G401 (cell line): ENCODE measurements around the gene PIGL. TPM values are rescaled to one million over a fixed set of nuclear protein-coding genes. Genes with fewer than 3 reads are reported as not detected.
"Not testable (repeated sequence)": the region's sequence is repeated elsewhere in the genome, so short reads cannot be mapped to it uniquely, and the experiment has no call there.

Source experiments
- DNase-seq: peaks from one replicate; pipeline ENCODE4 v3.0.0-alpha.2; 2015; ENCODE audit warnings: low spot score
- in situ Hi-C: cut with HindIII; loops from 2 replicates; pipeline ENCODE4 v1.10.0; 2016; ENCODE audit warnings: low sequenced_read_pairs, mixed read lengths
- total RNA-seq: library from RNA; depleted of rRNA; stranded (reverse); fragments of >200 nt; shearing (Covaris generic); gene quantifications from 2 replicates; pipeline ENCODE4 v1.2.3, GENCODE V29; 2014; rRNA removed

The PIGL gene
- 11.0 and 29.6 TPM in 2 replicates for total RNA-seq

GRCh38 chr17:16217002-16217635 lies at the start of gene PIGL:
Gene PIGL (plus strand): TSS chr17:16217210. CDS start chr17:16217227, 17 bp downstream.
- peak; percentile 94 for DNase-seq
- in situ Hi-C loops: no loop called here

DNA sequence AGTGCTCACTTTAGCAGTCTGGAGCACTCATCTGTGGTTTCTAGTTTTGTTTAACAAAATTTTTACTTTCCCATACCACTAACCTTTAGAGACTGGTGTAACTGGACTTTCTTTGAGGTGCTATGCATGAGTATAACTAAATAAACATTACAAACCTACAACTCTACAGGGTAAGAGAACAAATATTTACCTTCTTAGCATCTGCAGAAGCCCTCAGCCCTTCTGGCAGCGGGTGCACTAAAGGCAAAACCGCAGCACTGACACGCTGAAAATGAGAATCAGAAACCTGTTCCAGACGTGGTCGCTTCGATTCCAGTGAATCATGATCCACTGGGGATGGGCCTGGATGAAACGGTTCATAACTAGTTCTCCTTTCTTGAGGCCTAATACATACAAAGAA lies 45.4 kb upstream of the PIGL start:
- in situ Hi-C loops: no loop called here

DNA sequence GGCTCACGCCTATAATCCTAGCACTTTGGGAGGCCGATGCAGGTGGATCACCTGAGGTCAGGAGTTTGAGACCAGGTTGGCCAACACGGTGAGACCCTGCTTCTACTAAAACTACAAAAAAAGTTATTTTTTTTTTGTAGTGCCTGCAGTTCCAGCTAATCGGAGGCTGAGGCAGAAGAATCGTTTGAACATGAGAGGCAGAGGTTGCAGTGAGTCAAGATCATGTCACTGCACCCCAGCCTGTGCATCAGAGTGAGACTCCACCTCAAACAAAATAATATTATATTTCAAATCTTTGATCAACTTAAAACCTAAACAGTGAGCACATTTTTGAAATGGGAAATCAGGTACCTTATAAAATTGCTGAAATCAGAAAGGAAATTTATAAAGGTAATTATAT lies 38.2 kb upstream of the PIGL start:
- no peak for DNase-seq

More for the DNA sequence above, 45.4 kb upstream of the PIGL start:
- no peak for DNase-seq

GRCh38 chr17:16181581-16181980 lies 35.4 kb upstream of the PIGL start:
- no peak for DNase-seq
- in situ Hi-C loops: no loop called here

More for the DNA sequence above, 38.2 kb upstream of the PIGL start:
- in situ Hi-C loops: no loop called here

- in situ Hi-C loops: no loop called here
- no peak for DNase-seq
These were observed 29.4 kb upstream of the PIGL start for GRCh38 chr17:16187642-16188041.

- in situ Hi-C loops: no loop called here
- no peak for DNase-seq
These were observed 27.1 kb upstream of the PIGL start for GRCh38 chr17:16189791-16190348.

DNA sequence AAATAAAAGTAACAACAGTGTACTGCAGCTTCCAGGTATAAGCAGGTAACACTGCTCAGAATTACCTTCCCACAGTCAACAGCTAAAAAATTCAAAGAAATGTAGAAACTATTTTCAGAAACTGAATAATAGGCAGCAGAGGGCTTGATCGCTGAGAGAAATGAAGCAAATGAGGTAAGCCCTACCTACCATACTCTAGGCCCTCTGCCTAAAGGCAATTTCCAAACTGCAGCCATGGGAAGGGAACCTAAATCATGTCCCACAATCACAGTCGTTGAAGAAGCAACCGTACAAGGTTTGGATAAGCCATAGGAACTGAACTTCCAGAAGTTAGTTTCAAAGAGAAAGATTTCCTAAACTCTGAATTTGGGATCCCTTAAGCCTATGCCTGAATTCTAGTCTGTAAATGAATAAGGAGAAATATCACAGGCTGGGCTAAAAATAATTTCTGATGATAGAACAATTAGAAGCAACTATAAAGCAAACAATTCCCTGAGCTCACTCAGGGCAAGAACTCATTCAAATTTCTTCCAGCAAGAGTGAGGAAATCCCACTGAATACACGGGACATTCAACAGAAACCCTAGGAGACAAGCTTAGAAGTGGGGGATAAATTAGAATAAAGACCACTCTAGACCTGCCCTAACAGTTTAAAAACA lies 26.2 kb upstream of the PIGL start:
- in situ Hi-C loops: no loop called here
- no peak for DNase-seq

DNA sequence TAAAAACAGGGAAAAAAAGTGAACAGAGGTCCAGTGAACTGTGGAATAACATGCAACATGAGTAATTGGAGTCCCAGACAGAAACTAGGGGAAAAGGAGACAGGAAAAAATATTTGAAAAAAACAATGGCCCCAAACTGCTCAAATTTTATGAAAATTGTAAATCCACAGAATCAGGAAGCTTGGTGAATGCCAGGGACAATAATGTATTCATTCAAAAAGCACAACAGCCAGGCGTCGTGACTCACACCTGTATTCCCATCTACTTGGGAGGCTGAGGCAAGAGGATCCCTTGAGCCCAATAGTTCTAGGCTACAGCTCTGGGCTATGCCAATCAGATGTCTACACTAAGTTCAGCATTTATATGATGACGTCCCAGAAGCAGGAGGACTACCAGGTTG lies 25.4 kb upstream of the PIGL start:
- in situ Hi-C loops: no loop called here
- no peak for DNase-seq

- DNase-seq, in situ Hi-C loops: not testable (repeated sequence)
These were observed 22.6 kb upstream of the PIGL start for GRCh38 chr17:16194307-16194835.

- no peak for DNase-seq
- in situ Hi-C loops: no loop called here
These were observed 19.7 kb upstream of the PIGL start for GRCh38 chr17:16197276-16197675.

DNA sequence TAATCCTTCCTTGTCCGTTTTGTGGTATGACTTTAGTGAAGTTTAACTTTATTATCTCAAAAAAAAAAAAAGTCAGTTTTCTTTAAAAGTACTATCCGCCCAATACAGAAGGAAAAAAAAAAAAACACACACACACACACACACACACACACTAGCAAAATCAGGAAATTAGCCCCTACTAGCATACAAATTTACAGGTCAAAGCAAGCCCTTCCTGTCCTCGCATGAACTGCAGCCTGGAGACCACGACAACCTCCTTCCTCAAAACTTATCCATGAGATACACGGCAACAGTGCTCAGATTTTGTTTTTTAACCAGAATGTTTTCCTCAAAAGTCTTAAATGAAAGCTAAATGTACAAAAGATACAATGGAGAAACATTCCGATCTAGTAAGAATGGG lies 17.9 kb upstream of the PIGL start:
- DNase-seq: peak; percentile 34

GRCh38 chr17:16201693-16202131 lies 15.3 kb upstream of the PIGL start:
- in situ Hi-C loops, DNase-seq: not testable (repeated sequence)

More for the DNA sequence above, 17.9 kb upstream of the PIGL start:
- in situ Hi-C loops: no loop called here

DNA sequence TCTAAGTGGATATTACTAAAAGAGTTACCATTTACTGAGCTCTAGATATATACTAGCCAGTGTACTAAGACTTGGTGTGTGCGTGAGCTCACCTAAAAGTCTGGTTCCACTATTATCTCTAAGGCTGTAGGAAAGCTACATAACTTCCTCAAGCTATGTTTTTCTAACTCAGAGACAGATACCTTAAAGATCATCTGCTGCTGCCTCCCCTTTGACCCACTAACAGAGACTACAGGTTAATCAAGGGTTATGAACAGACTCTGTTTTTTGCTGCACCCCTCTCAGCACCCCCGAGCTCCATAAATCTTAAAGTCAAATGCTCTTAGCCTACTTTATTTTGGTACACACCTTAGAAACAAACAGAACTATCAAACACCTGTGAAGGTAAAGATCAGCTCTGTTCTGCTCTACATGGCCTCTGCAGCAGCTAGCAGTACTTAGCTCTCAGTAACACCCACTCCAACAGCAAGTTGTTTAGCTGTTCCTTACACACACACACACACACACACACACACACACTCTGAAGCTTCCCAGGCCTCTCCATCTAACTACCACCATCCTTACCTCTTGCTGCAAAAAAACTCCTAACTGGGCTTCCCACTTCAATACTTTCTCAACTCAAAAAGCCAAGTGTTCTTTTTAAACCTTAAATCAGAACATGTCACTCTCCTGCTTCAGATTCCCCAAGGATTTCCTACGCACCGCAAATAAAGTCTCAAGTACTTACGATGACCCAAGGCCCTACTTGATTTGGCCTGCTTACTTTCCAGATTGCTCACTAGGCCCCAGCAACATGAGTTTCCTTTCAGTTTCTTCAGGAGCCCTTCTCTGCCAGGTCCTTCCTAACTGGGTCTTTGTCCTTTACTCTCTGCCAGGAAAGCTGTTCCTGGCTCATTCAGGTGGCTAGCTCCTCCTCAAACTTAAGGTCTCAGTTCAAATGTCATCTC lies 14.2 kb upstream of the PIGL start:
- DNase-seq, in situ Hi-C loops: not testable (repeated sequence)

- not testable (repeated sequence) for DNase-seq
These were observed 12.2 kb upstream of the PIGL start for GRCh38 chr17:16204763-16205162.

GRCh38 chr17:16211590-16211989 lies 5.4 kb upstream of the PIGL start:
- in situ Hi-C loops: no loop called here
- no peak for DNase-seq

More at GRCh38 chr17:16204763-16205162, 12.2 kb upstream of the PIGL start:
- in situ Hi-C loops: not testable (repeated sequence)

- no peak for DNase-seq
- in situ Hi-C loops: no loop called here
These were observed 4.2 kb upstream of the PIGL start for GRCh38 chr17:16212793-16213192.

- in situ Hi-C loops: no loop called here
- peak; percentile 44 for DNase-seq
These were observed 2.6 kb upstream of the PIGL start for GRCh38 chr17:16214190-16215001.

- in situ Hi-C loops: no loop called here
- no peak for DNase-seq
These were observed 2.1 kb upstream of the PIGL start for GRCh38 chr17:16215002-16215272.
